Measurements from ENCODE around the gene CHST13.

- TF ChIP-seq, protein P1, sequence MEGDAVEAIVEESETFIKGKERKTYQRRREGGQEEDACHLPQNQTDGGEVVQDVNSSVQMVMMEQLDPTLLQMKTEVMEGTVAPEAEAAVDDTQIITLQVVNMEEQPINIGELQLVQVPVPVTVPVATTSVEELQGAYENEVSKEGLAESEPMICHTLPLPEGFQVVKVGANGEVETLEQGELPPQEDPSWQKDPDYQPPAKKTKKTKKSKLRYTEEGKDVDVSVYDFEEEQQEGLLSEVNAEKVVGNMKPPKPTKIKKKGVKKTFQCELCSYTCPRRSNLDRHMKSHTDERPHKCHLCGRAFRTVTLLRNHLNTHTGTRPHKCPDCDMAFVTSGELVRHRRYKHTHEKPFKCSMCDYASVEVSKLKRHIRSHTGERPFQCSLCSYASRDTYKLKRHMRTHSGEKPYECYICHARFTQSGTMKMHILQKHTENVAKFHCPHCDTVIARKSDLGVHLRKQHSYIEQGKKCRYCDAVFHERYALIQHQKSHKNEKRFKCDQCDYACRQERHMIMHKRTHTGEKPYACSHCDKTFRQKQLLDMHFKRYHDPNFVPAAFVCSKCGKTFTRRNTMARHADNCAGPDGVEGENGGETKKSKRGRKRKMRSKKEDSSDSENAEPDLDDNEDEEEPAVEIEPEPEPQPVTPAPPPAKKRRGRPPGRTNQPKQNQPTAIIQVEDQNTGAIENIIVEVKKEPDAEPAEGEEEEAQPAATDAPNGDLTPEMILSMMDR (IDR thresholded peaks at IDR 0.05) = no peak
- TF ChIP-seq POLR2A (IDR thresholded peaks at IDR 0.05) = no peak
Observed at GRCh38 chr3:126477061-126477380, 46.9 kb upstream of the CHST13 start.
